Activated CD4-positive, alpha-beta T cell treated with anti-CD3 and anti-CD28 coated beads, Interleukin-2, amount 50 U/mL, for 48 hours (primary cell): ENCODE measurements around the gene SULT1C2.
"Not testable (repeated sequence)": the region's sequence is repeated elsewhere in the genome, so short reads cannot be mapped to it uniquely, and the experiment has no call there.

ENCODE experiments used
- DNase-seq, 2 experiments: peaks; one replicate each; pipeline ENCODE4 v3.0.0-alpha.2; 2020

SULT1C2 gene

GRCh38 chr2:108355906-108356734 is 67.4 kb downstream of the SULT1C2 start:
- DNase-seq = no peak

GRCh38 chr2:108359336-108359735 is 70.6 kb downstream of the SULT1C2 start:
- not testable (repeated sequence) for DNase-seq
